ENCODE results near the gene C15orf39. TPM values are rescaled to one million over a fixed set of nuclear protein-coding genes. Genes with fewer than 3 reads are reported as not detected.

Gene C15orf39
- total RNA-seq, 2 donors from 2014 or later, result 20.4 to 32.3 TPM

DNA sequence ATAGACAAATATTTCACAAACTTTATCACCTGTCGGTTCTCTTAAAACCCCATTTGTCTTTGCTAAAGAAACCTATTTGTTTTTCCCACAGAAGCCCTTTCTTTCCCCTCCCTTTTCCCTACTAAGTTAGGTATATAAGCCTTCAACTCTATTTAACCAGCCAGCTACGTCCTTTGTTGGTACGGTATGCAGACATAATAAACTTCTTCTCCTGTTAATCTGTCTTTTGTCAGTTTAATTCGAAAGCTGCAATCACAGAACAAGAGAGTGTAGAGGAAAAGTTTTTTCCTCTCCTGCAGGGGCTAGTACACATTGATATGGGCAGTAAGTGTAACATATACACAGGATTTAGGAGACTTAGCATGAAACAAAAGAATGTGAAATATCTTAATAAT is 21.9 kb upstream of the C15orf39 start:
- Mint-ChIP-seq H3K36me3 (ENCODE audit: low read depth) (no peaks in the 10 kb centered on the region), H3K4me1 (no peaks in the 10 kb centered on the region), H3K9me3 (no peaks in the 10 kb centered on the region)

DNA sequence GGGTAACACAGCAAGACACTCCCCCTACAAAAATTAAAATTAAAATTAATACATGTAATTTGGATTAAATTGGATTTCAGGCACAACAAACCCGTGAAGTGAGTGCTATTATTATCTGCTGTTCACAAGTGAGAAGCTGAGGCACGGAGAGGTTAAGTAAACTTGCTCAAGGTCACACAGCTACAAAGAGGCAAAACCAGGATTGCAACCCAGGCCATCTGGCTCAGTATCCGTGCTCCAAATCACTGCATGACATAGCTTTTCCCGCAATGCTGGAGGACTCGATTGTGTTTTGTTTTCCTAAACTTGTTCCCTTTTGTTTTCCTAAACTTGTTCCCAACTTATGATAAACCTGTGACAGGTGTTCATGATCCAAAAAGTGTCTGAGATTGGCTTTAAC is 19.9 kb upstream of the C15orf39 start:
- no peaks in the 10 kb centered on the region for H3K36me3 Mint-ChIP-seq (ENCODE audit: low read depth)
- ATAC-seq (replicated peaks), result no peak
- H3K9me3 Mint-ChIP-seq, result no peaks in the 10 kb centered on the region
- no peak overlapping the region for H3K4me3 Mint-ChIP-seq
- H3K4me1 Mint-ChIP-seq, result no peaks in the 10 kb centered on the region
- no peak overlapping the region for H3K27ac Mint-ChIP-seq
- peaks cover 38% of the 10 kb centered on the region for H3K27me3 Mint-ChIP-seq

More for the DNA sequence above, 21.9 kb upstream of the C15orf39 start:
- ATAC-seq (replicated peaks), result no peak
- no peak overlapping the region for H3K27ac Mint-ChIP-seq
- peaks cover 35% of the 10 kb centered on the region for H3K27me3 Mint-ChIP-seq
- H3K4me3 Mint-ChIP-seq, result no peak overlapping the region

- Mint-ChIP-seq H3K9me3 (no peaks in the 10 kb centered on the region), H3K4me3 (no peak overlapping the region), H3K27me3 (peaks cover 34% of the 10 kb centered on the region), H3K36me3 (ENCODE audit: low read depth) (no peaks in the 10 kb centered on the region), H3K27ac (no peak overlapping the region), H3K4me1 (no peaks in the 10 kb centered on the region)
- no peak for ATAC-seq (replicated peaks)
These were observed 19.2 kb upstream of the C15orf39 start for GRCh38 chr15:75182187-75183131.

DNA sequence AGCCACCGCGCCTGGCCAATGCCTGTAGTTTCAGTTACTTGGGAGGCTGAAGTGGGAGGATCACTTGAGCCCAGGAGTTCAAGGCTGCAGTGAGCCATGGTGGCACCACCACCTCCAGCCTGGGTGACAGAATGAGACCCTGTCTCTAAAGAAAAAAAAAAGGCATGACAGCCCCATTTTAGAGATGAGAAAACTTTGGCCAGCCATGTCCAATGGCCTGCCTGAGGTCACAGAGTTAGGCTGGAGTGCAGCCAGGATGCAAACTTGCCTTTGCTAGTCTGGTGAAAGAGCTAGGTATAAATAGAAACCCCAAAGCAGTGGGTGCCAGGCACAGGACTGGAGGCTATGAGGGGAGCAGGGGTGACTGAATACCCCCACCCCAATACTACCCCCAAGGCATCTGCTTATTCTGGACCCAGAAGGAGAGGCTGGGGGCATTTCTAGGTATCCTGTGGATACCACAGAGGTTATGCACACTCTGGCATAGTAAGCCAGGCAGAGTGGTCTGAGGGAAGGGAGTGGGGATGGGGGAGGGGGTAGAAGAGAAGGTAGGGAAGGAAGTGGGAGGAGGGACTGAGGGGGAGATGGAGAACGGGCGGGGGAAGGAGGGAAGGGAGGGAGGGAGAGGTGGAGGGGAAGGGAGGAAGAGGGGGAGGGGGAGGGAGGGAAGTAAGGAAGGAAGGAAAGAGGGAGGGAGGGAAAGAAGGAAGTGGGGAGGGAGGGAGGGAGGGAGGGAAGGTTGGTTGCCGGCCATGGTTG is 16.2 kb upstream of the C15orf39 start:
- no peak overlapping the region for H3K4me3 Mint-ChIP-seq
- H3K4me1 Mint-ChIP-seq, result no peaks in the 10 kb centered on the region
- H3K27me3 Mint-ChIP-seq, result peaks cover 17% of the 10 kb centered on the region
- no peak for ATAC-seq (replicated peaks)
- H3K36me3 Mint-ChIP-seq (ENCODE audit: low read depth), result no peaks in the 10 kb centered on the region
- no peak overlapping the region for H3K27ac Mint-ChIP-seq
- no peaks in the 10 kb centered on the region for H3K9me3 Mint-ChIP-seq

GRCh38 chr15:75186044-75186443 is 15.6 kb upstream of the C15orf39 start:
- no peaks in the 10 kb centered on the region for H3K36me3 Mint-ChIP-seq (ENCODE audit: low read depth)
- peaks cover 11% of the 10 kb centered on the region for H3K27me3 Mint-ChIP-seq
- no peaks in the 10 kb centered on the region for H3K9me3 Mint-ChIP-seq
- no peak for ATAC-seq (replicated peaks)
- H3K4me3 Mint-ChIP-seq, result no peak overlapping the region
- no peak overlapping the region for H3K27ac Mint-ChIP-seq
- no peaks in the 10 kb centered on the region for H3K4me1 Mint-ChIP-seq

GRCh38 chr15:75188499-75188898 is 13.2 kb upstream of the C15orf39 start:
- H3K4me1 Mint-ChIP-seq, result no peaks in the 10 kb centered on the region
- no peak for ATAC-seq (replicated peaks)

DNA sequence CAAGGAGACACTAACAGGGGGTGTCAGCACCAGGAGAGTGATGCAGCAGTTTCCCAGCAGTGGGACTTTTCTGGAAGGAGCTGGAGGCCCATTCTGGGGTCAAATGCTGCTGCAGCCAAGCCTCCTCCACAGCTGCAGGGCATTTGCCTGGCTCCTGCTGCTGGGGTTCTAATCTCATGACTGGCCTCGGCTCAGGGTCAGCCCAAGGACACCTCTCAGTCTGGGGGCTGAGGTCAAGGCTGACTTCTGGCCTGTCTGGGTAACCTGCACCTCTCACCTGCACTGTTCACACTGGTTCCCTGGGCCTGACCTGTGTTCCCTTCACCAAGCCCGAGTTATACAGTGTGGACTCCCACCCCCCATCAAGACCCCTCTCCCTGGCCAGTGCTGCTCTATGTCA is 10.4 kb upstream of the C15orf39 start:
- Mint-ChIP-seq H3K27me3 (peaks cover 4% of the 10 kb centered on the region), H3K4me3 (no peak overlapping the region), H3K36me3 (ENCODE audit: low read depth) (no peaks in the 10 kb centered on the region), H3K27ac (no peak overlapping the region), H3K9me3 (no peaks in the 10 kb centered on the region), H3K4me1 (no peaks in the 10 kb centered on the region)
- ATAC-seq (replicated peaks), result no peak

More at GRCh38 chr15:75188499-75188898, 13.2 kb upstream of the C15orf39 start:
- Mint-ChIP-seq H3K9me3 (no peaks in the 10 kb centered on the region), H3K4me3 (no peak overlapping the region), H3K27me3 (peaks cover 4% of the 10 kb centered on the region), H3K36me3 (ENCODE audit: low read depth) (no peaks in the 10 kb centered on the region), H3K27ac (no peak overlapping the region)

GRCh38 chr15:75192307-75192706 is 9.4 kb upstream of the C15orf39 start:
- Mint-ChIP-seq H3K9me3 (no peaks in the 10 kb centered on the region), H3K4me3 (no peak overlapping the region), H3K27me3 (no peaks in the 10 kb centered on the region), H3K36me3 (ENCODE audit: low read depth) (no peaks in the 10 kb centered on the region), H3K27ac (no peak overlapping the region), H3K4me1 (no peaks in the 10 kb centered on the region)
- ATAC-seq (replicated peaks), result no peak

DNA sequence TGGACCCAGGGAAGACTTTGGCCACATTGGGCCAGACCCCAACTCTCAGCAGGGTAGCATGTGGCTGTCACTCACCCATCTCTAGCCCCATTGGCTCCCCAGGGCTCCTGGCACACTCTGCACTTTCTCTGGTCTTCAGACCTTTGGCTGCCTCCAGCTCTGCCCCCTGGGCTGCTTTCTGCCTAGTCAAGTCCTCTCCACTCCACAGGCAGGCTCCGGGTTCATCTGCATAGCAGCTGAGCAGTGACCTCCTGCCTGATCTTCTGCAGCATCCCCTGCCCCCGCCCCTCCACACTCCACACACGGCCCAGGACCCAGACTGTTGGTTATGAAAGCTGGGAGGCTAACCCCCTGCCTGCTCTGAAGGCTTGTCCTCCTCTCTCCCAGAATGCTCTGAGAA is 8.4 kb upstream of the C15orf39 start:
- Mint-ChIP-seq H3K27me3 (no peaks in the 10 kb centered on the region), H3K4me3 (no peak overlapping the region), H3K36me3 (ENCODE audit: low read depth) (no peaks in the 10 kb centered on the region), H3K9me3 (no peaks in the 10 kb centered on the region), H3K27ac (peak overlapping the region; percentile 14), H3K4me1 (no peaks in the 10 kb centered on the region)
- no peak for ATAC-seq (replicated peaks)

- no peak overlapping the region for H3K27ac Mint-ChIP-seq
- no peaks in the 10 kb centered on the region for H3K27me3 Mint-ChIP-seq
- no peak overlapping the region for H3K4me3 Mint-ChIP-seq
- H3K36me3 Mint-ChIP-seq (ENCODE audit: low read depth), result no peaks in the 10 kb centered on the region
- ATAC-seq (replicated peaks), result no peak
- no peaks in the 10 kb centered on the region for H3K9me3 Mint-ChIP-seq
- H3K4me1 Mint-ChIP-seq, result no peaks in the 10 kb centered on the region
These were observed 7.7 kb upstream of the C15orf39 start for GRCh38 chr15:75193976-75194375.

GRCh38 chr15:75194397-75194796 is 7.3 kb upstream of the C15orf39 start:
- Mint-ChIP-seq H3K4me3 (no peak overlapping the region), H3K36me3 (ENCODE audit: low read depth) (no peaks in the 10 kb centered on the region), H3K27me3 (no peaks in the 10 kb centered on the region), H3K4me1 (no peaks in the 10 kb centered on the region), H3K27ac (no peak overlapping the region), H3K9me3 (no peaks in the 10 kb centered on the region)
- no peak for ATAC-seq (replicated peaks)

- Mint-ChIP-seq H3K4me3 (no peak overlapping the region), H3K27me3 (no peaks in the 10 kb centered on the region), H3K9me3 (no peaks in the 10 kb centered on the region), H3K36me3 (ENCODE audit: low read depth) (no peaks in the 10 kb centered on the region), H3K4me1 (no peaks in the 10 kb centered on the region), H3K27ac (no peak overlapping the region)
- ATAC-seq (replicated peaks), result no peak
These were observed 6.4 kb upstream of the C15orf39 start for GRCh38 chr15:75195122-75195765.

DNA sequence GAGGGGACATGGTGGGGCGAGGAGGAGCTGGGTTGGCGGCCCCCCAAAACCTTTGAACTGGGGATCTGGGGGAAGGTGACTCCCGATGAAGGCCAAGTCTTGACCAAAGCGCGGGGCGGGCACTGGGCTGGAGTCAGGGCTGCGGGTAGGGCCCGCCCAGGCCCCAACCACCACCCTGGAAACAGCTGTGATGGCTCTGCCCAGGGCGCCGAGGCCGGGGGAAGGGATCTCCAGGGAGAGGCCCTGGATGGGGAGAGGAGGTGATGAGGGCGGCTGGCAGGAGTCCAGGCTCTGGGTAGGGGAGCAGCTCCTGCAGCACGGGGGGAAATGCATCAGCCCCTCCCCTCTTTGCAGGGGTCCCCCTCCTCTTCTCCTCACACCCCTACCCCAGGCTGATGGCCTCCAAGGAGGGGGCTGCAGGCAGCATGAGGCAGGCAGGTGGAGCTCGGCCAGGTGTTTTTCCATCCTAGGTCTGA is 5.9 kb upstream of the C15orf39 start:
- Mint-ChIP-seq H3K36me3 (ENCODE audit: low read depth) (no peaks in the 10 kb centered on the region), H3K9me3 (no peaks in the 10 kb centered on the region), H3K27me3 (no peaks in the 10 kb centered on the region), H3K27ac (no peak overlapping the region), H3K4me1 (peaks cover 1% of the 10 kb centered on the region), H3K4me3 (no peak overlapping the region)
- ATAC-seq (replicated peaks), result no peak

- Mint-ChIP-seq H3K4me1 (peaks cover 8% of the 10 kb centered on the region), H3K9me3 (no peaks in the 10 kb centered on the region), H3K27me3 (no peaks in the 10 kb centered on the region), H3K27ac (no peak overlapping the region), H3K4me3 (no peak overlapping the region), H3K36me3 (ENCODE audit: low read depth) (no peaks in the 10 kb centered on the region)
- ATAC-seq (replicated peaks), result no peak
These were observed 4.5 kb upstream of the C15orf39 start for GRCh38 chr15:75197062-75197630.

Data from activated T-helper 17 cell treated with anti-CD3 and anti-CD28 coated beads, Interleukin-2, amount 50 U/mL, for 72 hours (primary cell).